ENCODE results near the gene UFC1. TPM values are rescaled to one million over a fixed set of nuclear protein-coding genes. Genes with fewer than 3 reads are reported as not detected.
"Not testable (repeated sequence)": the region's sequence is repeated elsewhere in the genome, so short reads cannot be mapped to it uniquely, and the experiment has no call there.

Gene UFC1
- polyA plus RNA-seq, 1 donor (not counting 4 experiments of a cell fraction or from before 2014, with no cell fraction given) = 86.4 TPM

GRCh38 chr1:161115132-161115711, 38.6 kb upstream of the UFC1 start:
- TF ChIP-seq EZH2 (IDR thresholded peaks at IDR 0.05; ENCODE audit: low read length) = no peak
- TF ChIP-seq, protein P1, sequence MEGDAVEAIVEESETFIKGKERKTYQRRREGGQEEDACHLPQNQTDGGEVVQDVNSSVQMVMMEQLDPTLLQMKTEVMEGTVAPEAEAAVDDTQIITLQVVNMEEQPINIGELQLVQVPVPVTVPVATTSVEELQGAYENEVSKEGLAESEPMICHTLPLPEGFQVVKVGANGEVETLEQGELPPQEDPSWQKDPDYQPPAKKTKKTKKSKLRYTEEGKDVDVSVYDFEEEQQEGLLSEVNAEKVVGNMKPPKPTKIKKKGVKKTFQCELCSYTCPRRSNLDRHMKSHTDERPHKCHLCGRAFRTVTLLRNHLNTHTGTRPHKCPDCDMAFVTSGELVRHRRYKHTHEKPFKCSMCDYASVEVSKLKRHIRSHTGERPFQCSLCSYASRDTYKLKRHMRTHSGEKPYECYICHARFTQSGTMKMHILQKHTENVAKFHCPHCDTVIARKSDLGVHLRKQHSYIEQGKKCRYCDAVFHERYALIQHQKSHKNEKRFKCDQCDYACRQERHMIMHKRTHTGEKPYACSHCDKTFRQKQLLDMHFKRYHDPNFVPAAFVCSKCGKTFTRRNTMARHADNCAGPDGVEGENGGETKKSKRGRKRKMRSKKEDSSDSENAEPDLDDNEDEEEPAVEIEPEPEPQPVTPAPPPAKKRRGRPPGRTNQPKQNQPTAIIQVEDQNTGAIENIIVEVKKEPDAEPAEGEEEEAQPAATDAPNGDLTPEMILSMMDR (optimal IDR thresholded peaks at IDR 0.05 in 1 of 3, IDR thresholded peaks at IDR 0.05 in 1 of 3, conservative IDR thresholded peaks at IDR 0.05 in 1 of 3; ENCODE audit: extremely low read depth in 1 of 3, insufficient read depth in 2 of 3, low read length in 3 of 3) = no peak
- no peak overlapping the region for H2AFZ ChIP-seq (ENCODE audit: control insufficient read depth, low read length)
- peaks cover 39% of the 10 kb centered on the region for H3K4me1 ChIP-seq (ENCODE audit: control insufficient read depth, extremely low read depth, insufficient read depth, low read length)
- DNase-seq (ENCODE audit: low read depth, low spot score) (peak; percentile 100), FAIRE-seq (peak; percentile 95)
- H3K36me3 ChIP-seq (ENCODE audit: control insufficient read depth in 2 of 2, extremely low read depth in 1 of 2, insufficient read depth in 2 of 2, low read length in 2 of 2) = peaks cover 2 to 19% of the 10 kb centered on the region in 2 experiments
- H4K20me1 ChIP-seq (ENCODE audit: control insufficient read depth, extremely low read depth, insufficient read depth, low read length) = no peaks in the 10 kb centered on the region
- peak overlapping the region; percentile 97 for H3K27ac ChIP-seq (ENCODE audit: control insufficient read depth, insufficient read depth, low read length)
- H3K79me2 ChIP-seq (ENCODE audit: control insufficient read depth, insufficient read depth, low read length) = peaks cover 72% of the 10 kb centered on the region
- H3K27me3 ChIP-seq (ENCODE audit: control insufficient read depth, extremely low read depth, insufficient read depth, low read length) = no peaks in the 10 kb centered on the region
- peak overlapping the region; percentile 62 for H3K4me2 ChIP-seq (ENCODE audit: control insufficient read depth, extremely low read depth, insufficient read depth, low read depth, low read length)
- no peaks in the 10 kb centered on the region for H3K9me3 ChIP-seq (ENCODE audit: control insufficient read depth, low read depth, low read length)
- H3K9me1 ChIP-seq (ENCODE audit: control insufficient read depth, extremely low read depth, insufficient read depth, low read length) = no peaks in the 10 kb centered on the region
- peak overlapping the region; percentile 35 for H3K9ac ChIP-seq (ENCODE audit: control insufficient read depth, extremely low read depth, insufficient read depth, low read length)
- peak overlapping the region in 1 of 3 experiments; percentile 36 for H3K4me3 ChIP-seq (ENCODE audit: control insufficient read depth in 2 of 3, extremely low read depth in 1 of 3, insufficient read depth in 2 of 3, low read depth in 1 of 3, low read length in 3 of 3)
- dilution Hi-C loops (cut with MboI; ENCODE audit: extremely low pct_ligation_motif_present, low sequenced_read_pairs) = no loop called here

DNA sequence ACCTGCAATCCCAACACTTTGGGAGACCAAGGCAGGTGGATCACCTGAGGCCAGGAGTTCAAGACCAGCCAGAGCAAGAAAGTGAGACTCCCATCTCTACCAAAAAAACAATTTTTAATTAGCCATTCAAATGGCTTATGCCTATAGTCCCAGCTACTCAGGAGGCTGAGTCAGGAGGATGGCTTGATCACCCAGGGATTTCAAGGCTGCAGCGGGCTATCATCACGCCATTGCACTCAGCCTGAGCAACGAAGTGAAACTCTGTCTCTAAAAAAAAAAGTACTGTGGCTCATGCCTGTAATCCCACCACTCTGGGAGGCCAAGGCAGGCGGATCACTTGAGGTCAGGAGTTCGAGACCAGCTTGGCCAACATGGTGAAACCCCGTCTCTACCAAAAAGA, 37.8 kb upstream of the UFC1 start:
- FAIRE-seq; H3K4me3 ChIP-seq (ENCODE audit: control insufficient read depth in 2 of 3, extremely low read depth in 1 of 3, insufficient read depth in 2 of 3, low read depth in 1 of 3, low read length in 3 of 3); dilution Hi-C loops (cut with MboI; ENCODE audit: extremely low pct_ligation_motif_present, low sequenced_read_pairs); DNase-seq (ENCODE audit: low read depth, low spot score); H2AFZ ChIP-seq (ENCODE audit: control insufficient read depth, low read length); H4K20me1 ChIP-seq (ENCODE audit: control insufficient read depth, extremely low read depth, insufficient read depth, low read length); H3K27me3 ChIP-seq (ENCODE audit: control insufficient read depth, extremely low read depth, insufficient read depth, low read length); H3K9me1 ChIP-seq (ENCODE audit: control insufficient read depth, extremely low read depth, insufficient read depth, low read length); H3K9me3 ChIP-seq (ENCODE audit: control insufficient read depth, low read depth, low read length): not testable (repeated sequence)
- Histone ChIP-seq H3K4me1 (ENCODE audit: control insufficient read depth, extremely low read depth, insufficient read depth, low read length) (peaks cover 39% of the 10 kb centered on the region), H3K9ac (ENCODE audit: control insufficient read depth, extremely low read depth, insufficient read depth, low read length) (peak overlapping the region; percentile 14), H3K79me2 (ENCODE audit: control insufficient read depth, insufficient read depth, low read length) (peaks cover 68% of the 10 kb centered on the region), H3K36me3 (ENCODE audit: control insufficient read depth in 2 of 2, extremely low read depth in 1 of 2, insufficient read depth in 2 of 2, low read length in 2 of 2) (peaks cover 6 to 22% of the 10 kb centered on the region in 2 experiments), H3K27ac (ENCODE audit: control insufficient read depth, insufficient read depth, low read length) (peak overlapping the region; percentile 97), H3K4me2 (ENCODE audit: control insufficient read depth, extremely low read depth, insufficient read depth, low read depth, low read length) (peak overlapping the region; percentile 88)

Data from keratinocyte (primary cell).